ENCODE measurements around the gene TAMALIN.

GRCh38 chr12:52052468-52053186 is 45.9 kb downstream of the TAMALIN start:
- TF ChIP-seq CTCF (IDR thresholded peaks at IDR 0.05; ENCODE audit: insufficient read depth, low read length, poor library complexity, severe bottlenecking) (no peak), EZH2phosphoT487 (conservative IDR thresholded peaks at IDR 0.05; ENCODE audit: low read length) (no peak)
